ENCODE results near the gene ISCA2.
A peak's percentile ranks its signal among the peaks of the same experiment; 100 is the strongest.

ISCA2 gene

DNA sequence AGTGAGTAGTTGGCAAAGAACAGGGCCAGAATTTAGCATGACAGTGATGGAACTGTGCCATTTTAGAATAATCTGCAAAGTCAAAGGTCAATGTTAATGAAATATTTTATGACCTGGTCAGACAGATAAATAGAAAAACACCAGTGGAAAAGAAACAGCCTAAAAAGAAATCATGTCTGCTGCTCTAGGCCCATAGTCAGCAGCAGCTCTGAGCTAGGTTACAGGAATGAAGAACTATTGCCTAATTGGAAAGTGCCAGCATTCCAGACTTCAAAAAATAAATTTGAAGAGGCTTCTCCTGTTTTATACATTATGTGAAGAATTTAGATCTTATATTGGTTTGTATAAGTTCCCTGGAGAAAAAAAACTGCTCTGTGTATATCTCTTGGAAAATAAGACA is 10.2 kb upstream of the ISCA2 start:
- H3K4me3 ChIP-seq (ENCODE audit: low read depth, low read length): no peak overlapping the region
- no peak for DNase-seq (ENCODE audit: low read depth)
- TF ChIP-seq, protein P1, sequence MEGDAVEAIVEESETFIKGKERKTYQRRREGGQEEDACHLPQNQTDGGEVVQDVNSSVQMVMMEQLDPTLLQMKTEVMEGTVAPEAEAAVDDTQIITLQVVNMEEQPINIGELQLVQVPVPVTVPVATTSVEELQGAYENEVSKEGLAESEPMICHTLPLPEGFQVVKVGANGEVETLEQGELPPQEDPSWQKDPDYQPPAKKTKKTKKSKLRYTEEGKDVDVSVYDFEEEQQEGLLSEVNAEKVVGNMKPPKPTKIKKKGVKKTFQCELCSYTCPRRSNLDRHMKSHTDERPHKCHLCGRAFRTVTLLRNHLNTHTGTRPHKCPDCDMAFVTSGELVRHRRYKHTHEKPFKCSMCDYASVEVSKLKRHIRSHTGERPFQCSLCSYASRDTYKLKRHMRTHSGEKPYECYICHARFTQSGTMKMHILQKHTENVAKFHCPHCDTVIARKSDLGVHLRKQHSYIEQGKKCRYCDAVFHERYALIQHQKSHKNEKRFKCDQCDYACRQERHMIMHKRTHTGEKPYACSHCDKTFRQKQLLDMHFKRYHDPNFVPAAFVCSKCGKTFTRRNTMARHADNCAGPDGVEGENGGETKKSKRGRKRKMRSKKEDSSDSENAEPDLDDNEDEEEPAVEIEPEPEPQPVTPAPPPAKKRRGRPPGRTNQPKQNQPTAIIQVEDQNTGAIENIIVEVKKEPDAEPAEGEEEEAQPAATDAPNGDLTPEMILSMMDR (IDR thresholded peaks at IDR 0.05; ENCODE audit: low read depth, low read length, missing control alignments): no peak

DNA sequence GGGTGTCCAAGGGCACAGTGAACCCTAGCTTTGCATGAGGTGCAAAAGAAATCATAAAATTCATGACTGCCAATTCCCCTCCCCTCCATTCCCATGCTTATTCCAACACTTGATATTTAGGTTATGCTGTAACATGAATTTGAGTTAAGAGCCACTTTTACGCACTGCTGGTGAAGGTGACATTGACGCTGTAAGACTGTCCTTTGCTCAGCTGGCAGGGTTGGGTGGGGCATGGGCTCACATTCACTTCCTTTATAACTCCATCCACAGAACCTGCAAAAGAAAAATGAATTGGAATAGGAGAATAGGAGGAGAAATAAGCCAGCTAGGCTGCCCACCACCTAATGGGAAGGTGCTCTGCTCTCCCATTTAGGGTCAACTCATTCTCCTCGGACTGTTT is 7.4 kb upstream of the ISCA2 start:
- TF ChIP-seq, protein P1 (IDR thresholded peaks at IDR 0.05; ENCODE audit: low read depth, low read length, missing control alignments): no peak

DNA sequence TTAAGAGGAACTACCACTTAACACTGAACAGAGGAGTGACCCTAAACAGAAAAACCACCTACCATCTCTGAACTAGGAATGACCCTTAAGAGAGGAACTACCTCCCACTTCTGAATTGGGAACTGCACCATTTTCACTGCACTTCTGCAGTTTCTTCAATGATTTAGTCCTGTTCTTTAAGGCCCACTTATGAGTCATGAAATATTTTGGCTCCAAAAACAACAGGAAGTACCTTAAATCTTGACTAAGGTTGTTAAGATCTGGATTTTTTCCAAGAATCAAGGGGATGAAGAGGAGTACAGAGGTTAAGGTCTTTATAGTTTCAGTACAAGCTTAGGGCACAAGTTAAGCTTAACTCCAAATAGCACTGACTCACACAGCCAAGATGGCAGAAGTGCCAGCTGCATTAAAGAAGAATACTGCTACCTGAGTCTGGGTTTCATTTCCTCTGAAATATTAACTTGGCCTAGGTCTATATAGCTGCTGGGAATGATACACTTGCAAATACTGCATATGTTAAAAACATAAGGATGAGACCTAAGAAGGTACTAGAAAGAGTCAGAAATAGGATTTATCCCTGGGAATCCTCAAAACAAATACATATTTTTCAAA is 4.7 kb upstream of the ISCA2 start:
- DNase-seq (ENCODE audit: low read depth): no peak
- TF ChIP-seq, protein P1 (IDR thresholded peaks at IDR 0.05; ENCODE audit: low read depth, low read length, missing control alignments): no peak
- no peak overlapping the region for H3K4me3 ChIP-seq (ENCODE audit: low read depth, low read length)

More for the DNA sequence above, 7.4 kb upstream of the ISCA2 start:
- H3K4me3 ChIP-seq (ENCODE audit: low read depth, low read length): no peak overlapping the region
- no peak for DNase-seq (ENCODE audit: low read depth)

DNA sequence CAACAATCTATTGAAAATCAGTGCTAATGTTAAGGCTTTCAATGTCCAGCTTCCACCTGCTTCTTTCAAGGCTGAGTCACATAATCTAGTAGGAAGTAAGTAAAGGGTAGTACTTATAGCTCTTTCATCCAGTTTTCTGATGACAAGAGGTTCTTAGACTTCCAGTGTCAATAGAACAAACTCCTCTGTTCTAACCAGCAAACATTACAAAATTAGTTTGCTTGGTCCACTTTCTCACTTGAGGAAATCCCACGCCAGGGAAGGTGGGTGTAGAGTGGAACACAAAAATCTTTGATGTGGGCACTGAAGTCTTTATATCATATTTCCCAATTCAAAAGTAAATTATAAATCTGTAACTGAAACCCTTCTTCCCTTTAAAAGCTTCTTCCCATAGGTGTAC is 3.1 kb upstream of the ISCA2 start:
- TF ChIP-seq, protein P1 (IDR thresholded peaks at IDR 0.05; ENCODE audit: low read depth, low read length, missing control alignments): no peak
- DNase-seq (ENCODE audit: low read depth): no peak
- no peak overlapping the region for H3K4me3 ChIP-seq (ENCODE audit: low read depth, low read length)

DNA sequence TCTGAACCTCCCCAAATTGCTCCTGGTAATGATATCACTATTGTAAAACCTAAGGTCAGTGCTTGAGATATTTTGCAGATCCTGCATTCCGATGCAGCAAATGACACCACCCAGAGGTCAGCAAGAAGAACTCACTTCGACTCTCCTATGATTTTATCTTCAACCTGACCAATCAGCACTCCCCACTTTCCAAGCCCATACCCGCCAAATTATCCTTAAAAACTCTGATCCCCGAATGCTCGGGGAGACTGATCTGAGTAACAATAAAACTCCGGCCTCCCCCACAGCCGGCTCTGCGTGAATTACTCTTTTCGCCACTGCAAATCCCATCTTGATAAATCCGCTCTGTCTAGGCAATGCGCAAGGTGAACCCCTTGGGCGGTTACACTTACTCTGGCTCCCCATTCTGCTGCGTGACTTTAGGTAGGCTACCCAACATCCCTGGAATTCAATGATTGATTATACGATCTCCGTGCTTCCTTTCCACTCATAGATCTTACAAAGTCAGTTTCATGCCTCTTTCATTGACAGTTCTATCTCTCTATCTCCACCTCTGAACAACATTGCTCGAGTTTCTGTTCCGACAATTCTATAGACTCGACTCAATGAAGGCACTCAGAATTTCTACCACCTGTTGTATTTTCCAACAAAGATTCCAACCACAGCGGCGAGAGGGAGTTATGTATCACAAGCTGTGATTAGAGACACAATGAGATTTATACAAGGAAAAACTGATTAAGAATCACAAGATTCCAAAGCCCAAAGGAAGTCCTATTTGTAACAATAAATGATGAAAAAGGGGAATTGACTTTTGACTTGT is 1.4 kb upstream of the ISCA2 start:
- DNase-seq (ENCODE audit: low read depth): peak; percentile 38
- TF ChIP-seq, protein P1 (IDR thresholded peaks at IDR 0.05; ENCODE audit: low read depth, low read length, missing control alignments): peak; percentile 56

DNA sequence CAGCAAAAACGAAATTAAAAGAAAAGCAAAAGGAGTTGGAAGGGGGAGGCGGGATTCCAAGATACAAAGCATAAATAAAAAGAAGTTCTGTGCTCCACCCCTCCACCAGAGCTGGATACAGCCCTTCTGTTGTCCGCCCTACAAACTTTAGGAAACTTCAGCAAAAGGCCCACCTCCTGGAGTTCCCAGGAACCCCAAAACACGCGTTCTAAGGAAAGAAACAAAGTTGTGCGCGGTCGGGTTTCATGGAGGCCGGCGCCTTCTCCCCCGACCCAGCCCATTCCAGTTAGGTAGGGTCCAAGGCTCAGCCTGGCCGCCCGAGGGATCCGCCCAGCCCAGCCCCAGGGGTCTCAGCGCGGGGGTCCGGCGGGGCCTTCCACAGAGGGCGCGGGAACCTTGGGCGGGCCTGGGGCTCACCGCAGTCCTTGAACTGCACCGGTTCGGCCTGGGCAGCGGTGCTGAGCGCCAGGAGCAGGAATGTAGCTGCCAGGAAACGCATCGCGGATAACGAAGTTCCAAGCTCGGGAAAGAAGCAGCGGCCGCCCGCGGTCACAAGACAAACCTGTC is 706 bp upstream of the ISCA2 start, which contains the start of gene NPC2:
TSS of gene NPC2 (minus strand) at position 530 of the 567 bp plus-strand sequence. CDS start at position 499, 31 bp downstream.
- TF ChIP-seq, protein P1 (IDR thresholded peaks at IDR 0.05; ENCODE audit: low read depth, low read length, missing control alignments): no peak
- H3K4me3 ChIP-seq (ENCODE audit: low read depth, low read length): peak within 1 kb of the TSS; percentile 98
- DNase-seq (ENCODE audit: low read depth): no peak

More for the DNA sequence above, 1.4 kb upstream of the ISCA2 start:
- peak overlapping the region; percentile 63 for H3K4me3 ChIP-seq (ENCODE audit: low read depth, low read length)
